Colonic mucosa (tissue), 4 donors: Measurements from ENCODE around the gene SHANK3. TPM values are rescaled to one million over a fixed set of nuclear protein-coding genes. Genes with fewer than 3 reads are reported as not detected.

ENCODE experiments used
- DNase-seq: peaks from one replicate; pipeline ENCODE4 v3.0.0-alpha.2; 2020
- H3K27ac ChIP-seq: fragments of 200-600 bp; one replicate; pipeline ENCODE4 v1.8.0; 2021
- H3K27me3 ChIP-seq: fragments of 200-600 bp; one replicate; pipeline ENCODE4 v1.8.0; 2021
- H3K36me3 ChIP-seq: fragments of 200-600 bp; one replicate; pipeline ENCODE4 v1.8.0; 2021
- H3K4me1 ChIP-seq: fragments of 200-600 bp; one replicate; pipeline ENCODE4 v1.8.0; 2021; ENCODE audit warnings: mild to moderate bottlenecking
- H3K4me3 ChIP-seq: fragments of 200-600 bp; one replicate; pipeline ENCODE4 v1.8.0; 2021
- H3K9ac ChIP-seq, 2 donors: one replicate each; pipeline ENCODE4 v1.7.0; 2013; ENCODE audit warnings: control low read depth in 2 of 2, low read depth in 2 of 2, low read length in 2 of 2
- H3K9me3 ChIP-seq: fragments of 200-600 bp; one replicate; pipeline ENCODE4 v1.8.0; 2021
- CTCF ChIP-seq: fragments of 200-600 bp; IDR thresholded peaks from one replicate; pipeline ENCODE4 v1.8.0; 2022; ENCODE audit warnings: antibody characterized with exemption, mild to moderate bottlenecking
- intact Hi-C: fragments of 100-400 bp; cut with DNase I; formaldehyde crosslinking; loops from one replicate; pipeline ENCODE4 v1.14.1; 2022
- total RNA-seq, 2 donors: library from RNA; stranded (reverse); fragmentation: NEBNext Ultra II Directional in 1 of 2; extraction: Animal tissue kit (Norgen Biotek cat#: 25700) in 1 of 2; gene quantifications; one replicate each; pipeline ENCODE4 v1.2.1, GENCODE V29; 2021
- donor health status: healthy.
- donor health status: DM: no; HTN: no; CAD: no.
- donor health status: DM: no; HTN: no; CAD: no.

Gene SHANK3
- total RNA-seq, 2 donors from 2014 or later: 3.6 to 4.3 TPM

GRCh38 chr22:50672041-50672440 lies 582 bp upstream of the SHANK3 start:
- DNase-seq: no peak

GRCh38 chr22:50673231-50674129 lies 857 bp downstream of the SHANK3 start:
- DNase-seq: no peak
- no peak overlapping the region for H3K9ac ChIP-seq
- intact Hi-C loops: no loop called here
- no peak for TF ChIP-seq CTCF
- H3K4me1 ChIP-seq: no peaks in the 10 kb centered on the region
- H3K27me3 ChIP-seq: peaks cover 19% of the 10 kb centered on the region
- peak overlapping the region; percentile 9 for H3K4me3 ChIP-seq
- no peak overlapping the region for H3K27ac ChIP-seq
- H3K9me3 ChIP-seq: no peaks in the 10 kb centered on the region
- no peaks in the 10 kb centered on the region for H3K36me3 ChIP-seq

More at GRCh38 chr22:50672041-50672440, 582 bp upstream of the SHANK3 start:
- no peak overlapping the region for H3K9ac ChIP-seq
- H3K27me3 ChIP-seq: peaks cover 19% of the 10 kb centered on the region
- intact Hi-C loops: no loop called here
- H3K27ac ChIP-seq: no peak overlapping the region
- H3K4me3 ChIP-seq: no peak overlapping the region
- no peaks in the 10 kb centered on the region for H3K4me1 ChIP-seq
- H3K9me3 ChIP-seq: no peaks in the 10 kb centered on the region
- H3K36me3 ChIP-seq: no peaks in the 10 kb centered on the region
- no peak for TF ChIP-seq CTCF

- Histone ChIP-seq H3K4me3 (no peak overlapping the region), H3K27me3 (peaks cover 19% of the 10 kb centered on the region), H3K9ac (no peak overlapping the region), H3K9me3 (no peaks in the 10 kb centered on the region), H3K36me3 (no peaks in the 10 kb centered on the region), H3K4me1 (no peaks in the 10 kb centered on the region), H3K27ac (no peak overlapping the region)
- TF ChIP-seq CTCF: no peak
- no peak for DNase-seq
- intact Hi-C loops: no loop called here
These were observed 1.5 kb downstream of the SHANK3 start for GRCh38 chr22:50674130-50674500.

GRCh38 chr22:50674606-50675552 lies 2.3 kb downstream of the SHANK3 start:
- Histone ChIP-seq H3K9me3 (no peaks in the 10 kb centered on the region), H3K4me1 (no peaks in the 10 kb centered on the region), H3K9ac (peak overlapping the region in 1 of 2 donors; percentile 43), H3K27ac (no peak overlapping the region), H3K4me3 (peak overlapping the region; percentile 27), H3K36me3 (no peaks in the 10 kb centered on the region), H3K27me3 (peaks cover 19% of the 10 kb centered on the region)
- intact Hi-C loops: no loop called here
- peak; percentile 84 for DNase-seq
- TF ChIP-seq CTCF: no peak

- TF ChIP-seq CTCF: no peak
- Histone ChIP-seq H3K36me3 (no peaks in the 10 kb centered on the region), H3K9me3 (no peaks in the 10 kb centered on the region), H3K4me3 (no peak overlapping the region), H3K27me3 (peaks cover 19% of the 10 kb centered on the region), H3K27ac (no peak overlapping the region), H3K4me1 (no peaks in the 10 kb centered on the region), H3K9ac (peak overlapping the region in 1 of 2 donors; percentile 43)
- no peak for DNase-seq
- intact Hi-C loops: no loop called here
These were observed 3.0 kb downstream of the SHANK3 start for GRCh38 chr22:50675553-50676179.
